H1 (cell line): ENCODE data around the gene SHH. TPM values are rescaled to one million over a fixed set of nuclear protein-coding genes. Genes with fewer than 3 reads are reported as not detected.

Source experiments
- JUND ChIP-seq: IDR thresholded peaks from 2 replicates; pipeline ENCODE4 v1.6.1; 2011; ENCODE audit warnings: mild to moderate bottlenecking, improper control_type of control experiment, low read length
- POLR2A ChIP-seq, 2 experiments: IDR thresholded peaks; 1 replicate in 1 of 2; 2 replicates in 1 of 2; pipeline ENCODE4 v1.6.1; 2011; ENCODE audit warnings: low read depth in 2 of 2, low read length in 2 of 2, mild to moderate bottlenecking in 2 of 2; ENCODE audit errors: control extremely low read depth in 1 of 2
- SIN3A ChIP-seq, 2 experiments: IDR thresholded peaks in 1 of 2; conservative IDR thresholded peaks in 1 of 2; 2 replicates each; pipeline ENCODE4 v1.6.1; 2011 to 2012; ENCODE audit warnings: low read length in 2 of 2, improper control_type of control experiment in 1 of 2, low read depth in 1 of 2, mild to moderate bottlenecking in 1 of 2
- polyA plus RNA-seq, 7 experiments: library from polyadenylated mRNA; depleted of rRNA in 3 of 7; stranded (reverse) in 5 of 7; unstranded in 2 of 7; fragments of >200 nt in 5 of 7; fragments of 200-250 nt in 2 of 7; gene quantifications; 1 replicate in 5 of 7; 2 replicates in 1 of 7; 4 replicates in 1 of 7; pipeline versions ENCODE4 v1.2.1 to v1.2.3, GENCODE V29; 2011 to 2013; ENCODE audit warnings: missing spikeins in 2 of 7, mixed read lengths in 2 of 7
- total RNA-seq: library from RNA; stranded (reverse); fragmentation: NEBNext Ultra II Directional; extraction: Animal tissue kit (Norgen Biotek cat#: 25700); gene quantifications from 2 replicates; pipeline ENCODE4 v1.2.1, GENCODE V29; 2021

SHH gene
- total and polyA plus RNA-seq, 2 of the 8 experiments (the other 6 are each of a cell fraction or from before 2014, with no cell fraction given), result not detected

DNA sequence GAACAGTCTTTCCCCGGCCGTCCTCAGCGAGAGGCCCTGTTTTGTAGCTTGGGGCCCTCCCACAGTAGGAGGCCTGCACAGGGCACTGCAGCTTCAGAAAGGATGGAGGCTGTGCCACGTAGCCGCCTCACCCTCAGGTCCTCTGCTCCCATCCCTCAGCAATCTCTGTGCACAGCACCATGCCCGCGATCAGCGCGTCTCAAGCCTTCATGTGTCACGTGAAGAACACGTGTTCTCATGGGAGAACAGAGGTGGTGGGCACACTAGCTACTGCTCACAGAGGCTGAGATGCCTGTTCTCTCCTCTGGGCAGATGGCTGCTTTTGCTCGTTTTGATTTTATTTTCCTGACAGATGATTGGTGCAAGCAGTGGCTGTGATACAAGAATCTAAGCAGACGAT lies 8.5 kb upstream of the SHH start (continued):
- TF ChIP-seq SIN3A (conservative IDR thresholded peaks at IDR 0.05 in 1 of 2, IDR thresholded peaks at IDR 0.05 in 1 of 2; ENCODE audit: low read depth in 1 of 2, low read length in 2 of 2) (no peak), JUND (no peak), POLR2A (IDR thresholded peaks at IDR 0.05; ENCODE audit: control extremely low read depth in 1 of 2, low read depth in 2 of 2, low read length in 2 of 2) (no peak)
